Measurements from ENCODE around the gene MSTO1. TPM values are rescaled to one million over a fixed set of nuclear protein-coding genes. Genes with fewer than 3 reads are reported as not detected.
"Not testable (repeated sequence)": the region's sequence is repeated elsewhere in the genome, so short reads cannot be mapped to it uniquely, and the experiment has no call there.

The MSTO1 gene
- total RNA-seq, 8 experiments from 2014 or later = 18.5 to 80.3 (median 42.2) TPM

DNA sequence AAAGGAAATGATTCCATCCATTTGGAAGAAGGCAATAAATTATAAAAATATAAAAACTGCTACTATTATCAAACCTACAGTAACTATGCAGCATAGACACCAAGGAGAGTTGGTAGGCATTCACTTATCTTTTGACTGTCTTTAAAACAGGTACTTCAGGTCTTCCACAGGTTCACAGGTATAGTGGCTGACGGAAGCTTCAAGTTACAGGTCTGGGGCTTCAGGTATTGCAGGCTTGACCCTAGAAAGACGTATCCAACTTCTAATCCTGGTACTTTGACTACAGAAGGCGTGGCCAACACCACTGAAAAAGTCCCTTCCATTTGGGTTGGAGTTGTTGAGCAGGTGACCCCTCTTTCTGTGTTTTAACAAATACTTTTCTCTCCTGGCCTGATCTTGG, 42.9 kb downstream of the MSTO1 start:
- WGBS, 10 experiments = 70 to 92% (median 83%) methylated on average over 2 to 3 of the region's 3 CpGs; no CpG with 5 or more reads in 4 of the 10 experiments
- no peak overlapping the region for H3K27ac ChIP-seq
- no peak for ATAC-seq (replicated peaks in 6 of 8)
- H3K4me3 ChIP-seq = no peak overlapping the region
- peaks cover 4 to 20% of the 10 kb centered on the region in 2 donors for H3K4me1 ChIP-seq (replicated peaks in 1 of 2)
- in situ Hi-C loops (cut with MboI; ENCODE audit: low pct_unique_long_range_greater_than_20kb in 2 of 9, low sequenced_read_pairs in 9 of 9, unreplicated experiment in 9 of 9) = no loop called here

DNA sequence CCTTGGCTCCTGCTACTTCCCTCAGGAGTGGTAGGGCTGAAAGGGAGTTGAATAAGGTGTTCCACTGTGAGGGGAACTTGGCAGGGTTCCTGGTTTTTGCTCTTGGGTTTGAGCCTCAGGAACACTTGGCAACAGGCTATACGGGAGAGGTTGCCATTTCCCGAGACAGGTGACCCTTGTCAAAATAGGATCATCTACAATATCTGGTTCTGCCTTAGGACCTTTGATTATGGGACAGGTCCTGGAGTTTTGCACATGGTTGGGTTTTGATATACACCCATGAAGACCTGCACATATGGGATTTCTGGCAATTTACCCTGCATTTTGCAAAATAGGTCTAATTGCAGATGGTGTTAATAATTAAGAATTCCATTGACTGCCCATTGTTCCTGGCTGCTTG, 47.4 kb downstream of the MSTO1 start:
- Histone ChIP-seq H3K4me1 (replicated peaks in 1 of 2) (peaks cover 0 to 14% of the 10 kb centered on the region in 2 donors), H3K4me3 (no peak overlapping the region), H3K27ac (no peak overlapping the region)
- in situ Hi-C loops (cut with MboI; ENCODE audit: low pct_unique_long_range_greater_than_20kb in 2 of 9, low sequenced_read_pairs in 9 of 9, unreplicated experiment in 9 of 9) = no loop called here
- no peak for ATAC-seq (replicated peaks in 6 of 8)
- 79 to 100% (median 89%) methylated on average over 1 to 2 of the region's 2 CpGs; no CpG with 5 or more reads in 2 of the 10 experiments for WGBS, 10 experiments

DNA sequence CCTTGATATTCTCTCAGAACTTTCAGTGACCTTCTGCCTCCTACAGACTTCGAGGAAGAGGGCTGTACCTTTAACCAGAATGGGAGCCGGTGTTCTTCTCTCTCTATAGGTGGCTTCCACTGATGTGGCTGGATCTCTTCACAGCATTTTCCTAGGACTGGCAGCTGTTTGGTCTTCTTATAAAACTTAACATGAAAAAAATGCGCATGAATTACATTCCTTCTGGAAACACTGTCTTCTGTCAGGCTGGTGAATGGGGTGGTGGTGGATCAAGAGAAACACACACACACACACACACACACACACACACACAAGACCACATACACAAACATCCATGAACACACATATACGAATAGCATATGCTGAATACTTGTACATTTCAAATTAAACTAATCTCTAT, 51.2 kb downstream of the MSTO1 start:
- H3K4me3 ChIP-seq; H3K4me1 ChIP-seq (replicated peaks in 1 of 2); H3K27ac ChIP-seq; in situ Hi-C loops (cut with MboI; ENCODE audit: low pct_unique_long_range_greater_than_20kb in 2 of 9, low sequenced_read_pairs in 9 of 9, unreplicated experiment in 9 of 9): not testable (repeated sequence)
- no CpG with 5 or more reads among the region's 4 CpGs for WGBS, 10 experiments
- ATAC-seq (replicated peaks in 6 of 8) = peak in 3 of 8 experiments; percentile 93 to 97 (median 94)

Other genes with a start within 250 kb of the MSTO1 start
- gene ASH1L, start 47.4 kb upstream of the MSTO1 start, total RNA-seq = 10 to 100 TPM; 25.3 to 66.6 (median 43.0) TPM
- gene YY1AP1, start 78.6 kb downstream of the MSTO1 start, total RNA-seq = 10 to 100 TPM; 23.1 to 65.3 (median 47.9) TPM
- 100 to 1,000 TPM in 6 of 8 experiments, 10 to 100 TPM in 2; 88.3 to 169 (median 120) TPM for gene DAP3, start 78.9 kb downstream of the MSTO1 start, total RNA-seq
- gene GON4L, start 247.0 kb downstream of the MSTO1 start, total RNA-seq = 10 to 100 TPM; 21.3 to 71.5 (median 42.9) TPM
- gene SYT11, start 249.3 kb downstream of the MSTO1 start, total RNA-seq = 100 to 1,000 TPM in 5 of 8 experiments, 1 to 10 TPM in 3; 1.3 to 260 (median 174) TPM

Data from motor neuron (in vitro differentiated cells).